ENCODE measurements around the gene DACH1.

DNA sequence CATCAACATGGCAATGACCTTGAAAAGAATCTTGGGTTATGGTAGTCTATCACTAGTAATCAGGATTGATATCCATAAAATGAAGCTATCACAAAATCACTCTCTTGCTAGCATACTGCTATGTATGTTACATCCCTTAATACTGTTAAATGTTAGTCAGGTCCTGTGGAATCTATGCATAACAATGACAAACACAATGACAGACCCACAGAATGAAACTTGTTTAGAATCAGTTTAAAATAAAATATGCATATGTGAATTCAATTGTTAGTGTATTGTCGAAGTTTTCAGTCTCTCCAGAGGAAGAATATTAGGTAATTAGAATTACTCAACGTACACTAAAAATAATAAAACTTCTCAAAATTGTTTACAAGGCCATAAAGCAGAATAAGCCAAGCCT is 137.6 kb downstream of the DACH1 start:
- TF ChIP-seq ZNF24 (tag by site-specific recombination; IDR thresholded peaks at IDR 0.05) (no peak), CTCF (tag by site-specific recombination; IDR thresholded peaks at IDR 0.05) (no peak), KLF9 (tag by site-specific recombination; IDR thresholded peaks at IDR 0.05; ENCODE audit: low read depth) (no peak), ZNF423 (tag by site-specific recombination; IDR thresholded peaks at IDR 0.05) (no peak)
